ENCODE results near the gene IL31RA.
"Not testable (repeated sequence)": the region's sequence is repeated elsewhere in the genome, so short reads cannot be mapped to it uniquely, and the experiment has no call there.

IL31RA gene

GRCh38 chr5:55850839-55851674, at the start of gene IL31RA:
TSS of gene IL31RA (plus strand) at chr5:55851357. CDS start at chr5:55851571, 214 bp downstream.
- no peak for DNase-seq (ENCODE audit: low read depth in 2 of 2, low spot score in 1 of 2)

GRCh38 chr5:55808814-55809213, 42.3 kb upstream of the IL31RA start:
- DNase-seq (ENCODE audit: low read depth in 2 of 2, low spot score in 1 of 2) = not testable (repeated sequence)

GRCh38 chr5:55815939-55816338, 35.2 kb upstream of the IL31RA start:
- DNase-seq (ENCODE audit: low read depth in 2 of 2, low spot score in 1 of 2) = not testable (repeated sequence)

DNA sequence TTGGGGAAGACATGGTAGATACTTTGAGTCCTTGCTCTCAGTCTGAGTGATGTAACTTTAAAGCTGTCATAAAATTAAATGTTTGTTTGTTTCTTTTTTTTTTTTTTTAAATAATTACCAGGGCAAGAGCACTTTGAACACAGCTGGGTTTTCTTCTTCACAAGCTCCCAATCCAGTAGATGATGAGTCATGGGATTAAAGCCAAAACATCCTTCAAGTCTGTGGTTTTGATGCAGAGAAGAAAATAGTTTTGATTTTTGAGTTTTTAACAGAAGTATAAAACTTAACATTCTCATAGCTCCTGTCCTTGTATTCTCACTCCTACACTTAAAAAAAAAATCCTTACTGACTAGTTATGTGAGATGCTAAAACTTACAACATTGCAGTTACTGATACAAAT, 34.8 kb upstream of the IL31RA start:
- DNase-seq (ENCODE audit: low read depth in 2 of 2, low spot score in 1 of 2) = no peak

DNA sequence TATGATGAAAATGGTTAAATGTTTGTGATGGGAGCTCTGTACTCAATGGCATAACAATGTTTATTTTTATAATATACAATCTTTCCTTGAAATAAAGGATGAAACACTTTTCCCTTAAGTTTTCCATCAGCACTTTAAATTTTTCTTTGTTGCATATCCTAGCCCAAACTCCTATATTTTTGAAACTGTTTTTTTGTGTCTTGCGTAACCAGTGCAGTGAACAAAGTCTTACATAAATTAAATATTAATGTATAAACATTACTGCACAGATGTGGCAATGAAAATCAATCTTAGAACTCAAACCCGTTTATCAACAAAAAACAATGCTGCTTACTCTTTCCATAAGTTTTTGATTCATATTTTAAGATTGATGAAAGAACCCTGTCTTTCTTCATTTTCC, 34.1 kb upstream of the IL31RA start:
- DNase-seq (ENCODE audit: low read depth in 2 of 2, low spot score in 1 of 2) = no peak

GRCh38 chr5:55820488-55820887, 30.7 kb upstream of the IL31RA start:
- no peak for DNase-seq (ENCODE audit: low read depth in 2 of 2, low spot score in 1 of 2)

GRCh38 chr5:55821731-55822512, 29.2 kb upstream of the IL31RA start:
- no peak for DNase-seq (ENCODE audit: low read depth in 2 of 2, low spot score in 1 of 2)

- no peak for DNase-seq (ENCODE audit: low read depth in 2 of 2, low spot score in 1 of 2)
These were observed 27.9 kb upstream of the IL31RA start for GRCh38 chr5:55823151-55823796.

GRCh38 chr5:55829956-55830355, 21.2 kb upstream of the IL31RA start:
- DNase-seq (ENCODE audit: low read depth in 2 of 2, low spot score in 1 of 2) = no peak

DNA sequence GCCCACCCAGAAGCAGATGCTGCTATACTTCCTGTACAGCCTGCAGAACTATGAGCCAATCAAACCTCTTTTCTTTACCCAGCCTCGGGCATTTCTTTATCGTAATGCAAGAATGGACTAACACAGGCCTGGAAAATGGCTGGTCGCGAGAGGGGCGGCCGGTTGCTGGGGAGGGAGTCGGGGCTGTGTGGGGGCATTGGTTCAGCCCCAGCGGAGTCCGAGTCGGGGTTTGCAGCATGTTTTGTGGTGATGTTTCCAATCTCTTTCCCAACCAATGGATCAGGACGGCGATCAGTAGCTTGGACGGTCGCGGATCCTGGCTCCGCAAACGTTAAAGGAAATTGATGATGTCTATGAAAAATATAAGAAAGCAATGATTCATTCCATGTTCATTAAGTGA, 18.7 kb upstream of the IL31RA start:
- no peak for DNase-seq (ENCODE audit: low read depth in 2 of 2, low spot score in 1 of 2)

- DNase-seq (ENCODE audit: low read depth in 2 of 2, low spot score in 1 of 2) = no peak
These were observed 15.0 kb upstream of the IL31RA start for GRCh38 chr5:55836191-55836590.

DNA sequence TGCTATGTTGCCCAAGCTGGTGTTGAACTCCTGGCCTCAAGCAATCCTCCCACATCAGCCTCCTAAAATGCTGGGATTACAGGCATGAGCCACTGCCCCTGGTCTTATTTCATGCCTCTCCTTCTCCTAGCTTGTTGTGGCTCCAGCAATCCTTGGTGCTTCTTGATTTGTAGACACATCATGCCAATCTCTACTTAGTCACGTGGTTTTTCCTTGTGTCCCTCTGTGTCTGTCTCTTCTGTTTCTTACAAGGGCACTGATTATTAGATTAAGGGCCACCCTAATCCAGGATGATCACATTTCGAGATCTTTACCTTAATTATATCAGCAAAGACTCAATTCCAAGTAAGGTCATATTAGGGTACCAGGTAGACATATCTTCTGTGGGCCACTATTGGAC, 9.2 kb upstream of the IL31RA start:
- DNase-seq (ENCODE audit: low read depth in 2 of 2, low spot score in 1 of 2) = no peak

GRCh38 chr5:55847837-55848236, 3.3 kb upstream of the IL31RA start:
- no peak for DNase-seq (ENCODE audit: low read depth in 2 of 2, low spot score in 1 of 2)

GRCh38 chr5:55848783-55849182, 2.4 kb upstream of the IL31RA start:
- no peak for DNase-seq (ENCODE audit: low read depth in 2 of 2, low spot score in 1 of 2)

DNA sequence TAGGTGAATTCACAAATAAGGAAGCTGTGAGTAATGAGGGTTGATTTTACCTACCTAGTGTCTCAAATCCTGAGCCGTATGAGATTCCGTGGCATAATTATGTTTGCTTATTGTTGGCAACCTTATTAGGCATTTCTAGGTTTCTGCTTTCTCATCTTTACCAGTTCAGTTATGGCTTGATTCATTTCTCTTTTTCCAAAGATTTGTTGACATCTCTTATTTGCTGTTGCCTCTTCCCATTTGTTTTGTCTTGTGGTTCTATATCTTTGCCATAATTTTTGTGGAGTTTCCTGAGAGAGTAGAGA, 470 bp downstream of the IL31RA start:
- no peak for DNase-seq (ENCODE audit: low read depth in 2 of 2, low spot score in 1 of 2)

- no peak for DNase-seq (ENCODE audit: low read depth in 2 of 2, low spot score in 1 of 2)
These were observed 1.3 kb downstream of the IL31RA start for GRCh38 chr5:55852503-55852902.

DNA sequence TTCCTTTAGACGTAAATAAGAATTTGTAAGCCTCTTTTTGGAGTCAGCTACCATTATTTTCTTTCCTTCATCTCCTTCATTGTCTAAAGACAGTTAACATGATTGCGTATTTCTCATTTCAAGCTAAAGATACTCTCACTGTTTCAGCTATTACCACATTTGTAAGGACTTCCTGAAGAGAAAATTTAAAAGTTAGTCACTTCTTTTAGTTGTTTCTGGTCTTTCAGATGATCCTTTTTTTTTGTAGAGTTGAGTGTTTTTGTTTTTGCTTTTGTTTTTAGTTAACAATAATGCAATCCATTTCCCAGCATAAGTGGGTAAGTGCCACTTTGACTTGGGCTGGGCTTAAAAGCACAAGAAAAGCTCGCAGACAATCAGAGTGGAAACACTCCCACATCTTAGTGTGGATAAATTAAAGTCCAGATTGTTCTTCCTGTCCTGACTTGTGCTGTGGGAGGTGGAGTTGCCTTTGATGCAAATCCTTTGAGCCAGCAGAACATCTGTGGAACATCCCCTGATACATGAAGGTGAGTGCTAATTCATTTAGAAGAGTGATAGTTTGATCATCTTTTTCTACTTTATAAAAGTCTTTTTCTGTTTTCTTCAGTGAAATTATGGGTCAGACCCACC, 2.0 kb downstream of the IL31RA start:
- DNase-seq (ENCODE audit: low read depth in 2 of 2, low spot score in 1 of 2) = no peak

DNA sequence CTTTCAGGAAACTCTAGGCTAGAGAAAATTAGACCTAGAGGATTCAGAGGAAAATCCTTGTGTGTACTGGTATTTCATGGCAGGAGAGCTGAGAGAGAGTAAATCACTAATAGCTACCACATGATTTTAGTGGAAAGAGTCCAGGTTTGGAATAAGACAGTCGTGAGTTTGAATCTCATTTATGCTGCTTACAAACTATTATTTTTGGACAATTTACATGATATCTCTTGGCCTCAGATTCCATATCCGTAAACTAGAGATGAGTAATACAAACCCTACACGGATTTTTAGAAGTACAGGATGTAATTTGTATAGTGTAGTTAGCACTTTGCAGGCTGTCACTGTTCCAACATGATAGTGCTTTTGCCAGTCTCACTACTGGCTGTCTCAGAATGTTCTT, 2.7 kb downstream of the IL31RA start:
- no peak for DNase-seq (ENCODE audit: low read depth in 2 of 2, low spot score in 1 of 2)

DNA sequence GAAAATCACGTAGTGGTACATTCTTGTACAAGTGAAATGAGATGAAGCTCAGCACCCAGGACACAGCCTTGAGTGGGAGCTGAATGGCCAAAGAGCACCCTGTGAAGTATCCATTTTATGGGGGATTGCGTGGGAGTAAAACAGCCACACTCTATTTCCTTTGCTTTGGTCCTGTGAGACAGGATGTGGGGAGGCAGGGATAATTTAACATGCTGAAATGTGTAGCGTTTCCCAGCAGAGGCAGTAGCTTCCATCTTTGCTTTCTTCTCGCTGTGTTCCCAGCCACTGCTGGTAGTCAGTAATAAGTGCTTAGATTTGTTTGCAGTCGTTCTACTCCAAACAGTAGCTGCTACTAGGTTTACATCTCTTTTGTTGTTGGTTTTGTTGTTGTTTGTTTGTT, 4.4 kb downstream of the IL31RA start:
- DNase-seq (ENCODE audit: low read depth in 2 of 2, low spot score in 1 of 2) = no peak

DNA sequence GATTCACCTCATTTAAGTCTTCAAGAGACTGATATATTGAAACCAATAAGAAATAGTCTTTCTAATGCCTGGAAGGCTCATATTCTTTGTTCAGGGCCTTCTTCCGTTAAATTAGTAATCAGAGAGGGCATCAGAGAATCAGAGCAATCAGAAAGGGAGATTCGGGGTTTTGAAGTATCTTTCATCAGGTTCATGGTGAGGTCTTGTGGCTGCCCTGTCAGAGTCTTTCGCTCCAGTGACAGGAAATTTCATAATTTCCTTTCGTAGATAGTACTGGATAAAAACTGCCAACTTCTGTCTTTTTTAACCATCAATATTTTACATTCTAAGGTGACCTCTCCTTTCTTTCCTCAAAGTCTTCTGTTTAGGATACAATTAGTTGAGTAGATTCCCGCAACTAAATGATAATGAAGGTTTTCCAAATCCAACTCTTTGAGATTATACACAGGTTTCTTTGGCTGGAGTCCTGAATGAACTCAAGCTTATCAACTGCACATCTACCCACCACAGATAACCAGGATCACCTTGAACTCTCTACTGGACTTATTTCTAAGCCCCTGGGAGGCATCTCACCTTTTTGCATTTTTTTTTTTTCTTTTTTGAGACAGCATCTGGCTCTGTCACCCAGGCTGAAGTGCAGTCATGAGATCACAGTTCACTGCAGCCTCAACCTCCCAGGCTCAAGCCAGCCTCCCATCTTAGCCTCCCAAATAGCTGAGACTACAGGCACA, 5.5 kb downstream of the IL31RA start:
- no peak for DNase-seq (ENCODE audit: low read depth in 2 of 2, low spot score in 1 of 2)

GRCh38 chr5:55857247-55857640, 6.1 kb downstream of the IL31RA start:
- DNase-seq (ENCODE audit: low read depth in 2 of 2, low spot score in 1 of 2) = no peak
